Stomach smooth muscle (tissue), 2 donors: ENCODE measurements around the gene RHPN2.
"Not testable (repeated sequence)": the region's sequence is repeated elsewhere in the genome, so short reads cannot be mapped to it uniquely, and the experiment has no call there.

ENCODE experiments used
- H3K27ac ChIP-seq: one replicate; pipeline ENCODE4 v1.7.0; 2013; ENCODE audit warnings: mild to moderate bottlenecking, low read length, inconsistent platforms
- H3K27me3 ChIP-seq, 2 donors: one replicate each; pipeline ENCODE4 v1.7.0; 2013; ENCODE audit warnings: low read length in 2 of 2; ENCODE audit not compliant: insufficient read depth in 2 of 2, control insufficient read depth in 1 of 2
- H3K36me3 ChIP-seq, 2 donors: one replicate each; pipeline ENCODE4 v1.7.0; 2013; ENCODE audit warnings: low read length in 2 of 2; ENCODE audit not compliant: control insufficient read depth in 2 of 2, insufficient read depth in 2 of 2
- H3K4me1 ChIP-seq: one replicate; pipeline ENCODE4 v1.7.0; 2013; ENCODE audit warnings: low read length; ENCODE audit not compliant: control insufficient read depth, insufficient read depth
- H3K4me3 ChIP-seq, 2 donors: one replicate each; pipeline ENCODE4 v1.7.0; 2013; ENCODE audit warnings: low read length in 2 of 2
- H3K9ac ChIP-seq, 2 donors: one replicate each; pipeline ENCODE4 v1.7.0; 2013; ENCODE audit warnings: low read length in 2 of 2, mild to moderate bottlenecking in 1 of 2
- H3K9me3 ChIP-seq, 2 donors: one replicate each; pipeline ENCODE4 v1.7.0; 2013; ENCODE audit warnings: low read length in 2 of 2; ENCODE audit not compliant: control insufficient read depth in 2 of 2
- donor health status: healthy.
- donor health status: Pancreatic carcinoma.

The RHPN2 gene

GRCh38 chr19:33047422-33047821 lies 17.3 kb downstream of the RHPN2 start:
- no peaks in the 10 kb centered on the region for H3K4me1 ChIP-seq
- H3K27me3 ChIP-seq = no peaks in the 10 kb centered on the region
- no peaks in the 10 kb centered on the region for H3K9me3 ChIP-seq
- H3K9ac ChIP-seq = no peak overlapping the region
- H3K36me3 ChIP-seq = no peaks in the 10 kb centered on the region
- no peak overlapping the region for H3K27ac ChIP-seq
- H3K4me3 ChIP-seq = no peak overlapping the region

DNA sequence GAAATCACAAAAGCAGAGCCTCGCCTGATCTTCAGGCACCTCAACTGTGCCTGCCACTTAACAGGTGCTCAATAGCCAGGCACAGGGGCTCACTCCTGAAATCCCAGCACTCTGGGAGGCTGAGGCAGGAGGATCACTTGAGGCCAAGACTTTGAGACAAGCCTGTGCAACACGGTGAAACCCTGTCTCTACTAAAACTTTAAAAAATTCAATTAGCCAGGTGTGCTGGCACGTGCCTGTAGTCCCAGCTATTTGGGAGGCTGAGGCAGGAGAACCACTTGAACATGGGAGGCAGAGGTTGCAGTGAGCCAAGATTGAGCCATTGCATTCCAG lies 22.9 kb downstream of the RHPN2 start:
- H3K9me3 ChIP-seq, H3K4me1 ChIP-seq, H3K9ac ChIP-seq, H3K27ac ChIP-seq, H3K36me3 ChIP-seq, H3K27me3 ChIP-seq, H3K4me3 ChIP-seq: not testable (repeated sequence)

DNA sequence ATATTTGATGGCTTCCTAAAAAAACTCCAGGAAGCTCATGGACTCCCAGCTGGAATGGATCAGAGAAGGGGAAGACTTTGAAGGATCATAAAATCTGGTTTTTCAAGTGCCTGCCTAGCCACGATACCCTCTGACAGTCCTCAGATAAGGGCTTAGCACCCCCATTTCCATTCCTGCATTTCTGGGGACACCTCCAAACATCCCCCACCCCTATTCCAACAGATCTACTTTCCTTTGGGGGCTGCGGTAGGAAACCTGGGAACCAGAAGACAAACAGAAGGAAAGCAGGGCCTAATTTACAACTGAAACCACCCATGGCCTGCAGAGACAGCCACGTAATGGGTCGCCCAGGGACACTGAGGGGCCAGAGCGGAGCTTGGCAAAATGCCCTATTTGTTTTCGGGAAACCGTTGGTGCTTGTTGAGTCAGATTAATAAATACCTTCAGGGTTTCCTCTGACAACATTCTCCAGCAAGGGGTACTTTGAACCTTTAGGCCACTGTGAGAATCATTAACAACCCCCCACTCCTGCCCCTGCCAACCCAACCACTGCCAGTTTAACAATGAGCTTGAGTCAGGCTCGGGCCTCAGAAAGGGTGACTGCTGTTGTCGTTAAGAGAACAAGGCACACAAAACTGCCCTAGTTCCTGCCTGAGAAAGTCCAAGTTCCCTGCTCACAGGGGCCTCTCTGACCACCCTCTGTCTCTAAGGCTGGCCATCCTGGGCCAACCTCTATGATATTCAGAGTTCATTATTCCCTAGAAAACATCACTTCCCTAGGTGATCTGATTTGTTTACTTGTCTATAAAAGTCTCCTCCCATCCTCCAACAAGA lies 23.5 kb downstream of the RHPN2 start:
- Histone ChIP-seq H3K36me3 (no peaks in the 10 kb centered on the region), H3K27ac (no peak overlapping the region), H3K9me3 (no peaks in the 10 kb centered on the region), H3K27me3 (no peaks in the 10 kb centered on the region), H3K4me1 (no peaks in the 10 kb centered on the region), H3K9ac (no peak overlapping the region), H3K4me3 (no peak overlapping the region)

GRCh38 chr19:33039815-33040214 lies 24.9 kb downstream of the RHPN2 start:
- Histone ChIP-seq H3K27me3 (no peaks in the 10 kb centered on the region), H3K27ac (no peak overlapping the region), H3K4me3 (no peak overlapping the region), H3K4me1 (no peaks in the 10 kb centered on the region), H3K9me3 (no peaks in the 10 kb centered on the region), H3K36me3 (no peaks in the 10 kb centered on the region), H3K9ac (no peak overlapping the region)

- H3K27ac ChIP-seq = no peak overlapping the region
- no peaks in the 10 kb centered on the region for H3K27me3 ChIP-seq
- no peak overlapping the region for H3K4me3 ChIP-seq
- H3K36me3 ChIP-seq = no peaks in the 10 kb centered on the region
- H3K9ac ChIP-seq = no peak overlapping the region
- no peaks in the 10 kb centered on the region for H3K4me1 ChIP-seq
- H3K9me3 ChIP-seq = no peaks in the 10 kb centered on the region
Observed at GRCh38 chr19:33039108-33039599, 25.5 kb downstream of the RHPN2 start.

DNA sequence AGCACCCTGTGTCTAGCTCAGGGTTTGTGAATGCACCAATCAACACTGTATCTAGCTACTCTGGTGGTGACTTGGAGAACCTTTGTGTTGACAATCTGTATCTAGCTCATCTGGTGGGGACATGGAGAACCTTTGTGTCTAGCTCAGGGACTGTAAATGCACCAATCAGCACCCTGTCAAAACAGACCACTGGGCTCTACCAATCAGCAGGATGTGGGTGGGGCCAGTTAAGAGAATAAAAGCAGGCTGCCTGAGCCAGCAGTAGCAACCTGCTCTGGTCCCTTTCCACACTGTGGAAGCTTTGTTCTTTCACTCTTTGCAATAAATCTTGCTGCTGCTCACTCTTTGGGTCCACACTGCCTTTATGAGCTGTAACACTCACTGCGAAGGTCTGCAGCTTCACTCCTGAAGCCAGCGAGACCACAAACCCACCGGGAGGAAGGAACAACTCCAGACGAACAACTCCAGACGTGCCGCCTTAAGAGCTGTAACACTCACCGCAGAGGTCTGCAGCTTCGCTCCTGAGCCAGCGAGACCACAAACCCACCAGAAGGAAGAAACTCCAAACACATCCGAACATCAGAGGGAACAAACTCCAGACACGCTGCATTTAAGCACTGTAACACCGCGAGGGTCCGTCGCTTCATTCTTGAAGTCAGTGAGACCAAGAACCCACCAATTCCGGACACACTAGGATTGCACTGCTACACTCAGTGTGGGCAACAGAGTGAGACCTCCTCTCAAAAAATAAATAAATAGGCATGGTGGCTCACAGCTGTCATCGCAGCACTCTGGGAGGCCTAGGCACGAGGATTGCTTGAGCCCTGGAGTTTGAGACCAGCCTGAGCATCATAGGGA lies 27.3 kb downstream of the RHPN2 start:
- not testable (repeated sequence) for H3K4me1 ChIP-seq, H3K4me3 ChIP-seq, H3K27ac ChIP-seq, H3K36me3 ChIP-seq, H3K9me3 ChIP-seq, H3K9ac ChIP-seq, H3K27me3 ChIP-seq

DNA sequence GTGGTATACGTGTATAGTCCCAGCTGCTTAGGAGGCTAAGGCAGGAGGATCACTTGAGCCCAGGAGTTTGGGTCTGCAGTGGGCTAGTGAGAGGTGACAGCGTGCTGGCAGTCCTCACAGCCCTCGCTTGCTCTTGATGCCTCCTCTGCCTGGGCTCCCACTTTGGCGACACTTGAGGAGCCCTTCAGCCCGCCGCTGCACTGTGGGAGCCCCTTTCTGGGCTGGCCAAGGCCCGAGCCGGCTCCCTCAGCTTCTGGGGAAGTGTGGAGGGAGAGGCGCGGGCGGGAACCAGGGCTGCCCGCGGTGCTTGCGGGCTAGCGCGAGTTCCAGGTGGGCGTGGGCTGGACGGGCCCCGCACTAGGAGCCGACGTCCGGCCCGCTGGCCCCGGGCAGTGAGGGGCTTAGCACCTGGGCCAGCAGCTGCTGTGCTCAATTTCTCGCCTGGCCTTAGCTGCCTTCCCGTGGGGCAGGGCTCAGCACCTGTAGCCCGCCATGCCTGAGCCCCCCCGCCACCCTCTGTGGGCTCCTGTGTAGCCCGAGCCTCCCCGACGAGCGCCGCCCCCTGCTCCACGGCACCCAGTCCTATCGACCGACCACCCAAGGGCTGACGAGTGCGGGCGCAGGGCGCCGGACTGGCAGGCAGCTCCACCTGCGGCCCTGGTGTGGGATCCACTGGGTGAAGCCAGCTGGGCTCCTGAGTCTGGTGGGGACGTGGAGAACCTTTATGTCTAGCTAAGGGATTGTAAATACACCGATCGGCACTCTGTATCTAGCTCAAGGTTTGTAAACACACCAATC lies 28.1 kb downstream of the RHPN2 start:
- not testable (repeated sequence) for H3K9me3 ChIP-seq, H3K27me3 ChIP-seq, H3K9ac ChIP-seq, H3K4me1 ChIP-seq, H3K27ac ChIP-seq, H3K4me3 ChIP-seq, H3K36me3 ChIP-seq

DNA sequence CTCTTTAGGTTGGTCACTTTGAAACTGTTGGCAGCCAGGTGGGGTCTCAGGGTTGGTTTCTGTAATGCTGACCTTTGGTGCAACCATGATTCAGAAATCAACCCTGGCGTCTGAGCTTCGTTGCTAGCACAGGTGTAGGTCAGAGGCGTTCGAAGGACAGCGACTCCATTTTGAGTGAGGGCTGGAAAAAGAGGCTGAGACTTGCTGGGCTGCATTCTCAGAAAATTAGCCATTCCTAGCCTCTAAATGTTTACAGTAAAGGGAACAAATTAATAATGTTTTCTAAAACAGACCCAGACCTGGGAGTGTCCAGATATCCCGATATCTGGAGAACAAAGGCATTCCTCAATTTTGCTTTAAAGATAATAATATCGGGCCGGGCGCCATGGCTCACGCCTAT lies 29.2 kb downstream of the RHPN2 start:
- H3K27me3 ChIP-seq = no peaks in the 10 kb centered on the region
- H3K27ac ChIP-seq = no peak overlapping the region
- no peaks in the 10 kb centered on the region for H3K4me1 ChIP-seq
- no peaks in the 10 kb centered on the region for H3K9me3 ChIP-seq
- H3K9ac ChIP-seq = no peak overlapping the region
- no peaks in the 10 kb centered on the region for H3K36me3 ChIP-seq
- no peak overlapping the region for H3K4me3 ChIP-seq

DNA sequence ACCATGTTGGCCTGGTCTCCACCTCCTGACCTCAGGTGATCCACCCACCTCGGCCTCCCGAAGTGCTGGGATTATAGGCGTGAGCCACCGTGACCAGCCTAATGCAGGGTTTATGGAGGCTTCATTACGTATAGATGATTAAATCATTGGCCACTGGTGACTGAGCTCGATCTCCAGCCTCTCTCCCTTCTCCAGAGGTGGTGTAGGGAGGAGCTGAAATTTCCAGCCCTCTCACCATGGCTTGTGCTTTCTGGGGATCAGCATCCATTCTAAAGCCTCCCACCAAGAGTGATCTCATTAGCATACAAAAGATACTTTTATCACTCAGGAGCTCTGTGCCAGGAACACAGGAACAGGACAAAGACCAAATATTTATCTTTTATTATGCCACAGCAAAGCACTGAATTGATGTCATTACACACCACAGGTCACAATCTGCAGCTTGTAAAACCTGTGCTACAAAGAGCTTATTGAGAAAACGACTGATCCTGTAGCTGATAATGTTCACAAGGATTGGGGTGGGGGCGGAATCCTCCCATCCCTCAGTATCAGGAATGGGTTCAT lies 32.4 kb downstream of the RHPN2 start:
- no peaks in the 10 kb centered on the region for H3K36me3 ChIP-seq
- H3K27me3 ChIP-seq = no peaks in the 10 kb centered on the region
- no peak overlapping the region for H3K9ac ChIP-seq
- no peak overlapping the region for H3K27ac ChIP-seq
- no peaks in the 10 kb centered on the region for H3K9me3 ChIP-seq
- H3K4me3 ChIP-seq = no peak overlapping the region
- no peaks in the 10 kb centered on the region for H3K4me1 ChIP-seq

DNA sequence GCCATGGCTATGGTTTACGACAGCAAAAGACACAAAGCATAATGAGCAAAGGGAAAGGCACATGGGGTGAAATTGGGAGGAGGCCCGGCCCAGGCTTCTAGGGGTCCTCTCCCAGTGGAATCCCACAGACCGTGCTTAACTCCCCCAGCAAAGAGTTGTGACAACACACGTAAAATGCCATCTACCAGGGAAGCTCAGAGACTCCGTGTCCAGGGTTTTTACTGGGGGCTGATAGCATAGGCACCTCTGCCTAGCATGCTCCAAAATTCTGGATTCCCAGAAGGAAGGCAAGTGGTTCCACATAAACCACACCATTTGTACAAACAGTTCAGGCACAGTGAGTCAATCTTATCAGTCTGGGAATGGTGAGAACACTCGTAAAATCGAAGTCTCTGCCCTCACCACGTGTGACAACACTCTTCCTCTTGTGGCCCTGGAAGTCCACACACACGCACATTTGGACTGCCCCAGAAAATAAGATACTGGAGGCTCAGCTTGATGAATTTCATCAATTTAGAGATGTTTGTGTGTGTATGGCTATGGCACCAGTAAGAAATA lies 34.9 kb downstream of the RHPN2 start:
- Histone ChIP-seq H3K9me3 (no peaks in the 10 kb centered on the region), H3K4me1 (no peaks in the 10 kb centered on the region), H3K4me3 (no peak overlapping the region), H3K27me3 (no peaks in the 10 kb centered on the region), H3K36me3 (no peaks in the 10 kb centered on the region), H3K27ac (no peak overlapping the region), H3K9ac (no peak overlapping the region)
